Caki2 (cell line): ENCODE results near the gene ANKRD50. TPM values are rescaled to one million over a fixed set of nuclear protein-coding genes. Genes with fewer than 3 reads are reported as not detected.

Source experiments
- DNase-seq: peaks from one replicate; pipeline ENCODE4 v3.0.0-alpha.2; 2015; ENCODE audit warnings: low read depth
- in situ Hi-C: cut with HindIII; loops from 2 replicates; pipeline ENCODE4 v1.10.0; 2016; ENCODE audit warnings: low sequenced_read_pairs, low pct_unique_long_range_greater_than_20kb, mixed read lengths
- total RNA-seq: library from RNA; depleted of rRNA; stranded (reverse); fragments of >200 nt; shearing (Covaris generic); gene quantifications from 2 replicates; pipeline ENCODE4 v1.2.3, GENCODE V29; 2014; ENCODE audit warnings: low replicate concordance

Gene ANKRD50
- total RNA-seq, 1 experiment from 2014 or later: 3.6 TPM

GRCh38 chr4:124711471-124712371 lies 811 bp downstream of the ANKRD50 start:
- in situ Hi-C loops: no loop called here
- DNase-seq: peak; percentile 84

- in situ Hi-C loops: no loop called here
- no peak for DNase-seq
These were observed 1.6 kb downstream of the ANKRD50 start for GRCh38 chr4:124710911-124711310.

- no peak for DNase-seq
- in situ Hi-C loops: no loop called here
These were observed 2.4 kb downstream of the ANKRD50 start for GRCh38 chr4:124710015-124710741.

GRCh38 chr4:124708517-124709300 lies 3.8 kb downstream of the ANKRD50 start:
- in situ Hi-C loops: no loop called here

GRCh38 chr4:124705393-124705792 lies 7.1 kb downstream of the ANKRD50 start:
- no peak for DNase-seq
- in situ Hi-C loops: no loop called here

More at GRCh38 chr4:124708517-124709300, 3.8 kb downstream of the ANKRD50 start:
- DNase-seq: no peak

GRCh38 chr4:124703154-124703553 lies 9.4 kb downstream of the ANKRD50 start:
- no peak for DNase-seq
- in situ Hi-C loops: no loop called here

- no peak for DNase-seq
- in situ Hi-C loops: no loop called here
These were observed 15.1 kb downstream of the ANKRD50 start for GRCh38 chr4:124697441-124697840.

- DNase-seq: no peak
- in situ Hi-C loops: no loop called here
These were observed 16.4 kb downstream of the ANKRD50 start for GRCh38 chr4:124696182-124696581.

- in situ Hi-C loops: no loop called here
- no peak for DNase-seq
These were observed 17.5 kb downstream of the ANKRD50 start for GRCh38 chr4:124694946-124695598.

- DNase-seq: no peak
- in situ Hi-C loops: no loop called here
These were observed 18.2 kb downstream of the ANKRD50 start for GRCh38 chr4:124694306-124694705.

GRCh38 chr4:124691801-124692200 lies 20.7 kb downstream of the ANKRD50 start:
- in situ Hi-C loops: no loop called here

GRCh38 chr4:124686279-124686678 lies 26.3 kb downstream of the ANKRD50 start:
- DNase-seq: no peak
- in situ Hi-C loops: no loop called here

More at GRCh38 chr4:124691801-124692200, 20.7 kb downstream of the ANKRD50 start:
- DNase-seq: no peak

GRCh38 chr4:124685851-124686250 lies 26.7 kb downstream of the ANKRD50 start:
- in situ Hi-C loops: no loop called here
- DNase-seq: no peak

- in situ Hi-C loops: no loop called here
- no peak for DNase-seq
These were observed 28.2 kb downstream of the ANKRD50 start for GRCh38 chr4:124684301-124684700.

GRCh38 chr4:124682384-124682783 lies 30.1 kb downstream of the ANKRD50 start:
- in situ Hi-C loops: no loop called here
- DNase-seq: no peak

GRCh38 chr4:124666496-124666895 lies 46.0 kb downstream of the ANKRD50 start:
- DNase-seq: no peak
- in situ Hi-C loops: no loop called here

- DNase-seq: no peak
- in situ Hi-C loops: no loop called here
These were observed 53.7 kb downstream of the ANKRD50 start for GRCh38 chr4:124658795-124659194.

GRCh38 chr4:124650614-124651013 lies 61.9 kb downstream of the ANKRD50 start:
- no peak for DNase-seq
- in situ Hi-C loops: no loop called here
